ENCODE data around the gene CTNNA1.

CTNNA1 gene

GRCh38 chr5:138929571-138929955 lies 176.3 kb downstream of the CTNNA1 start (continued):
- TF ChIP-seq ZC3H10 (CRISPR knock-in tag; IDR thresholded peaks at IDR 0.05) (no peak), SNAI2 (CRISPR knock-in tag; IDR thresholded peaks at IDR 0.05) (no peak), RARB (CRISPR knock-in tag; IDR thresholded peaks at IDR 0.05) (no peak), GLIS3 (CRISPR knock-in tag; IDR thresholded peaks at IDR 0.05) (no peak)

- no peak for ATAC-seq
Measured at GRCh38 chr5:138930371-138931097, 177.3 kb downstream of the CTNNA1 start.

GRCh38 chr5:138932171-138932810 lies 179.1 kb downstream of the CTNNA1 start:
- TF ChIP-seq OSR1 (CRISPR knock-in tag; IDR thresholded peaks at IDR 0.05) (no peak), TCF4 (CRISPR knock-in tag; IDR thresholded peaks at IDR 0.05; ENCODE audit: borderline replicate concordance) (no peak), ZNF70 (CRISPR knock-in tag; IDR thresholded peaks at IDR 0.05) (no peak), ESRRG (CRISPR knock-in tag; IDR thresholded peaks at IDR 0.05) (no peak), TSHZ2 (CRISPR knock-in tag; IDR thresholded peaks at IDR 0.05) (no peak), POU6F1 (CRISPR knock-in tag; IDR thresholded peaks at IDR 0.05; ENCODE audit: borderline replicate concordance, low read depth) (no peak)
- ATAC-seq: no peak; the same call in 2 of the 3 replicates

More at GRCh38 chr5:138930371-138931097, 177.3 kb downstream of the CTNNA1 start:
- TF ChIP-seq ARNTL (CRISPR knock-in tag; IDR thresholded peaks at IDR 0.05; ENCODE audit: borderline replicate concordance, low read depth): no peak
- TF ChIP-seq ESRRG (CRISPR knock-in tag; IDR thresholded peaks at IDR 0.05): no peak
- TF ChIP-seq CSRNP3 (CRISPR knock-in tag; IDR thresholded peaks at IDR 0.05): no peak
- no peak for TF ChIP-seq ZNF70 (CRISPR knock-in tag; IDR thresholded peaks at IDR 0.05)
- TF ChIP-seq CSDC2 (CRISPR knock-in tag; IDR thresholded peaks at IDR 0.05): no peak
- TF ChIP-seq PPARA (CRISPR knock-in tag; IDR thresholded peaks at IDR 0.05; ENCODE audit: borderline replicate concordance): no peak
- TF ChIP-seq POU6F1 (CRISPR knock-in tag; IDR thresholded peaks at IDR 0.05; ENCODE audit: borderline replicate concordance, low read depth): no peak
- no peak for TF ChIP-seq PATZ1 (CRISPR knock-in tag; IDR thresholded peaks at IDR 0.05; ENCODE audit: borderline replicate concordance)
- TF ChIP-seq SNAI2 (CRISPR knock-in tag; IDR thresholded peaks at IDR 0.05): no peak
- TF ChIP-seq ZFP30 (CRISPR knock-in tag; IDR thresholded peaks at IDR 0.05): no peak
- no peak for TF ChIP-seq GLIS3 (CRISPR knock-in tag; IDR thresholded peaks at IDR 0.05)
- no peak for TF ChIP-seq ZNF8 (CRISPR knock-in tag; IDR thresholded peaks at IDR 0.05)
- TF ChIP-seq ZC3H10 (CRISPR knock-in tag; IDR thresholded peaks at IDR 0.05): no peak
- TF ChIP-seq OSR1 (CRISPR knock-in tag; IDR thresholded peaks at IDR 0.05): no peak
- TF ChIP-seq ZNF565 (CRISPR knock-in tag; conservative IDR thresholded peaks at IDR 0.05; ENCODE audit: low read depth): no peak
- TF ChIP-seq RARB (CRISPR knock-in tag; IDR thresholded peaks at IDR 0.05): no peak

Measured in SK-N-SH treated with all-trans-retinoic acid at 6 μM for 48 hours (cell line).